HuH-7.5 (cell line): ENCODE data around the gene SGMS1.
"Not testable (repeated sequence)": the region's sequence is repeated elsewhere in the genome, so short reads cannot be mapped to it uniquely, and the experiment has no call there.

Experiments used
- DNase-seq: peaks from one replicate; pipeline ENCODE4 v3.0.0; 2011; ENCODE audit warnings: low spot score

SGMS1 gene

DNA sequence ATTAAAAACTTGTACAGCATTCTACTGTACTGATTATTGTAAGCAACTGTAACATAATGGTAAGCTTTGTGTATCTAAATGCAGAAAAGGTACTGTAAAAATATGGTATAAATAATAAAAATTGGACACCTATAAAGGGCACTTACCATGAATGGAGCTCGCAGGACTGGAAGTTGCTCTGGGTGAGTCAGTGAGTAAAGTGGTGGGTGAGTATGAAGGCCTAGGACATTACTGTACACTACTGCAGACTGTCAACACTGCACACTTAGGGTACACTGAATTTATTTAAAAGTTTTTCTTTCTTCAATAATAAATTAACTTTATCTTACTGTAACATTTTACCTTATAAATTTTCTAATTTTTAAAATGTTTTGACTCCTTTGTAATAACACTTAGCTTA lies 253.8 kb downstream of the SGMS1 start:
- no peak for DNase-seq

DNA sequence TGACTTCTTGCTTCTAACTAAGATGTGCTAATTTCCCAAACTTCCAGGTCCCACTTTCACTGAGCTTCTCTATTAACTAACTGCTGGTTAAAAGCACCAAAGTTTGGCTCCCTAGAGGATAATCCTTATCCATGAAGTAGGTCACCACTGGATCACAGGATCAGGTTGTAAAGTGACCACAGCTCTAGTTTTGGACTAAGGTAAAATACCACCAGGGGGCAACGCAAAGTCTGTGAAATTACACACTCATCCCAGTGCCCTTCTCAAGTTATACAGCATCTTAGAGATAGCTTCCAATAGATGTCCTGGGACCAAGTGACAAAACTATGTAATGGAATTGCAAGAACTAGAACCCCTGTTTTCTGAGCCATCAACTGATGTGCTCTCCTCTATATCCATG lies 256.0 kb downstream of the SGMS1 start:
- no peak for DNase-seq

DNA sequence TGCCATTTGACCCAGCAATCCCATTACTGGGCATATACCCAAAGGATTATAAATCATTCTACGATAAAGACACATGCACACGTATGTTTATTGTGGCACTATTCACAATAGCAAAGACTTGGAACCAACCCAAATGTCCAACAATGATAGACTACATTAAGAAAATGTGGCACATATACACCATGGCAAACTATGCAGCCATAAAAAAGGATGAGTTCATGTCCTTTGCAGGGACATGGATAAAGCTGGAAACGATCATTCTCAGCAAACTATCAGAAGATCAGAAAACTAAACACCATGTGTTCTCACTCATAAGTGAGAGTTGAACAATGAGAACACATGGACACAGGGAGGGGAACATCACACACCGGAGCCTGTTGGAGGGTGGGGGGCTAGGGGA lies 257.3 kb downstream of the SGMS1 start:
- DNase-seq = not testable (repeated sequence)

DNA sequence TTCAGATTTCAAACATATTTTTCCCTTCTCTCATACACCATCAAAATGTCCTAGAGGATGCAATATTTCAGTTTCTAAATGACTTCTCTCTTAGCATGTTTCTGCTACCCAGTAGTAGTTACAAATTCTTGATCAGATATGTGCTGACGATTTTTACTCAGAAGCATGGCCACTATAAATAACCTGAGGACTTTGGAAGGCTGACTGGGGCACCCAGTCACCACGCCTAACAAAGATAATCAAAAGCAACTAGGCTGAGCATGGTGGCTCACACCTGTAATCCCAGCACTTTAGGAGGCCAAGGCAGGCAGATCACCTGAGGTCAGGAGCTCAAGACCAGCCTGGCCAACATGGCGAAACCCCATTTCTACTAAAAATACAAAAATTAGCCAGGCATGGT lies 259.0 kb downstream of the SGMS1 start:
- DNase-seq = not testable (repeated sequence)

DNA sequence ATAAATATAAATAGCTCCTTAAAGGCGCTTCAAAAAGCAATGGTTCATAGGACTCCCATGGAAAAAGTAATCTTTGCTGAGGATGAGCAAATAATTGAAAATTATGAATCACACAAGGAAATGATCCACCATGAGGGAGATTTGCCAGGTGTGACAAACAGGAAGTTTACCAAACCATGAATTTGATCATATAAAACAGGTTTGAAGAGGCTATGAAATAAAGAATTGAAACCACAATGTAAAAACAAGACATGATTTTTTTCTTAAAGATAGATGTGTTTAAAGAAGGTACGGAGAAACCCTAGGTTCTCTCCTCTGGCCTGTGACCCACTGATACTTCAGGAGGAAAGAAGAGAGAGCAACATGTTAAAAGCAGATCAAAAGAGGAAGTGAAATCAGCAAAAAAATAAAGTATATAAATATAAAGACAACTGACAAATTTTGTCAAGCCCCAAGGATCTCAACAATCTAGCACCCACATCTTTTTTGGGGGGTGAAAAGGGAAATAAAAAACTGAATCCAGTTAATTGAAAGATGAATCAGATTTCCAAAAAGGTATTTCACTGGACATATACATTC lies 261.1 kb downstream of the SGMS1 start:
- DNase-seq = no peak

DNA sequence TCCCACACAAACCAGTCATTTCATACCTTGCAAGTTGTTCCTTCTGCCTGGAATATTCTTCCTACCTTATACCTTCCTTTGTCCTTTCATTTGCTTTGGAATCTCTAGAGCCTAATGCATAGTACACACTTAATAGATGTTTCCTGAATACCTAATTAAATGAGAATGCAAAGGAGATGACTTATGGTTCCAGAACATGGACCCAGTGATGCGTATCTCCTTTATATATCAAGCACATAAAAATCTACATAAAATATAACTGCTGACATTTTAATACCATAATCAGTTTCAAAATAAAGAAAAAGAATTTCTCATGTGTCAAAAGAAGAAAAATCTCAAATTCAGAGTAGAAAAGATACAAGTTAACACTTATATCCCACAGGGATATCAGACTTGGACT lies 261.8 kb downstream of the SGMS1 start:
- DNase-seq = no peak

DNA sequence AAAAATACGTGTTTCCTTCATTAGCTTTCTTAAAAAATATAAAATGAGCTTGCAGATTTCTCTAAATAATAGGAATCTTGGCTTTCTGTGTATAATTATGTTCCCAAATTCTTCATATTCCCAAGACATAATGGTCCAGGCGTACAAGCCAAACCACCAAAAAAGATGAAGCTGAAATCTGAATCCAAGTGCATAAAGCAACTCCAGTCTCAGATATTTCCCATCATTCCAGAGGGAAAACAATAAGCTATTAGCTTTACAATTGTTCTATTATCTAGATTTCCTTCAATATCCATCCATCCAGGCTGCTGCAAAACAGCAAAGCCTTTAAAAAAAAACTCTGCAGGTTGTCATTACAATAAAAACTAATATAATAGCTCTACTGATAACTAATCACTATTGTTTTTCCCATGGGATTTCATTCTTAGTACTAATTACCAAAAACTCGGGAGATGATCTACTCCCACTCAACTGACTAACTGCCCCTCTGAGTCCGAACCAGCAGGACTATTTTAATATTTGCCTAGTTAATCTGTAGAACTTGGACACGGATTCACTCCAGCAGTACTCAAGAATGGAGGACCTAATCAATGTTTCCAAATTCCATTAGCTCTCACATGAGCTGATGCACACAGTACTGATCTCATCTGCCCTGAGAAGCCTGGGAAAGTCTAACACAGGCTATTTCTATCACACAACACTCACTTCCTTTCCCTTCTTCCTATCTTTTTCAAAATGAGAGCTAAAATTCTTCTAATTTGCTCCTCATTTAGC lies 263.5 kb downstream of the SGMS1 start:
- DNase-seq = no peak

DNA sequence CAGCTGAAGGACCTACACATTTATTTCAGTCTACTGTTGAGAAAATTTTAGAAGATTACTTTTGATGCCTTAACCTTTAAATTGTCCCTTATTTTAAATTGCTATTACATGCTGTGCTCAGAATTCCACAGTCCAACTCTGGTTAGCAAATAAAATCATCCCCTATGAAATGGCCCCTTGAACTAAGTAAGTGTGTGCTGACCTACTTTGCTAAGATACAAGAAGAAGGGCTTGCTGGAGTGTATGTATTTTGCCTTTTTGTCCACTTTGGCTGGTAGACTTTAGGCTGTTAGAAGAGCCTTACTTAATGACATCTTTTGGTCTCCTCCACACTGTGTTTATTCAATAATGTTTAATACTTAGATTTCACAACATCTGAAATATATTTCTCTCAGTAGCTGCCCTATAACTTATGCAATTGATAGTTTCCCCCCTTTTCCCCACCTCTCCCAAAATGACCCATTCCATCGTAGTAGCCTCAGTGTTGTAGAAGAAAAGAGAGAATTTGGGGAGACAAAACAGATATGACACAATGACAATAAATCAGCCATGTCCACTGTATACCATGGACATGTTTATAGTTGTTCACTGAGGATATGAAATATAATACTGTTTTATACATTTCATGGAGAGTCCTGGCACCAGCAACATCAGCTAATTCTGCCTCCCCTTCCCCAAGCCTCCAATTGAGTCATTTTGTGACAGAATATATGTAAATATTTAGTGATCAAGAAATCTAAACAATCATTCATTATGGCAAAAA lies 264.6 kb downstream of the SGMS1 start:
- no peak for DNase-seq

DNA sequence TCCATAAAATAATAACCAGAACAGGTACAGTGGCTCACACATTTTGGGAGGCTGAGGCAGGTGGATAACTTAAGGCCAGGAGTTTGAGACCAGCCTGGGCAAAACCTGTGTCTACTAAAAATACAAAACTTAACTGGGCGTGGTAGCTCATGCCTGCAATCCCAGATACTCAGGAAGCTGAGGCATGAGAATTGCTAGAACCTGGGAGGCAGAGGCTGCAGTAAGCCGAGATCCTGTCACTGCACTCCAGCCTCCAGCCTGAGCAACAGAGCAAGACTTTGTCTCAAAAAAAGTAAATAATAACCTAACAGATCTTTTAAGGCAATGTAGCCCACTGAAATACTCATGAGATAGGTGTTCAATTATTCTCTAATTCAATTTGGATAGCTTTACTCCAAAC lies 265.3 kb downstream of the SGMS1 start:
- no peak for DNase-seq

DNA sequence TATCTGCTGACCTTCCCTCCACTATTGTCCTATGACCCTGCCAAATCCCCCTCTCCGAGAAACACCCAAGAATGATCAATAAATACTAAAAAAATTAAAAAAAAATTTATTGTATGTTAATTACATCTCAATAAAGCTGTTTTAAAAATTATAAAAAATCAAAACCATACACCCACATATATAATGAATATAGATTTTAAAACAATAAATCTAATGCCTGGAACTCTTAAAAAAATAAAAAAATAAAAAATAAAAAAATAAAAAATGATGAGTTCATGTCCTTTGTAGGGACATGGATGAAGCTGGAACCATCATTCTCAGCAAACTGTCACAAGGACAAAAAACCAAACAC lies 267.3 kb downstream of the SGMS1 start:
- DNase-seq = not testable (repeated sequence)

DNA sequence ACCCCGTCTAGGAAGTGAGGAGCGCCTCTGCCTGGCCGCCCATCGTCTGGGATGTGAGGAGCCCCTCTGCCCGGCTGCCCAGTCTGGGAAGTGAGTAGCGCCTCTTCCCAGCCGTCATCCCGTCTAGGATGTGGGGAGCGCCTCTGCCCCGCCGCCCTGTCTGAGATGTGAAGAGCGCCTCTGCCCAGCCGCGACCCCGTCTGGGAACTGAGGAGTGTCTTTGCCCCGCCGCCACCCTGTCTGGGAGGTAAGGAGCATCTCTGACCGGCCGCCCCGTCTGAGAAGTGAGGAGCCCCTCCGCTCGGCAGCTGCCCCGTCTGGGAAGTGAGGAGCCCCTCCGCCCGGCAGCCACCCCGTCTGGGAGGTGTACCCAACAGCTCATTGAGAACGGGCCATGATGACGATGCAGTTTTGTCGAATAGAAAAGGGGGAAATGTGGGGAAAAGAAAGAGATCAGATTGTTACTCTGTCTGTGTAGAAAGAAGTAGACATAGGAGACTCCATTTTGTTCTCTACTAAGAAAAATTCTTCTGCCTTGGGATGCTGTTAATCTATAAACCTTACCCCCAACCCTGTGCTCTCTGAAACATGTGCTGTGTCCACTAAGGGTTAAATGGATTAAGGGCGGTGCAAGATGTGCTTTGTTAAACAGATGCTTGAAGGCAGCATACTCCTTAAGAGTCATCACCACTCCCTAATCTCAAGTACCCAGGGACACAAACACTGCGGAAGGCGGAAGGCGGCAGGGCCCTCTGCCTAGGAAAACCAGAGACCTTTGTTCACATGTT lies 267.9 kb downstream of the SGMS1 start:
- not testable (repeated sequence) for DNase-seq

DNA sequence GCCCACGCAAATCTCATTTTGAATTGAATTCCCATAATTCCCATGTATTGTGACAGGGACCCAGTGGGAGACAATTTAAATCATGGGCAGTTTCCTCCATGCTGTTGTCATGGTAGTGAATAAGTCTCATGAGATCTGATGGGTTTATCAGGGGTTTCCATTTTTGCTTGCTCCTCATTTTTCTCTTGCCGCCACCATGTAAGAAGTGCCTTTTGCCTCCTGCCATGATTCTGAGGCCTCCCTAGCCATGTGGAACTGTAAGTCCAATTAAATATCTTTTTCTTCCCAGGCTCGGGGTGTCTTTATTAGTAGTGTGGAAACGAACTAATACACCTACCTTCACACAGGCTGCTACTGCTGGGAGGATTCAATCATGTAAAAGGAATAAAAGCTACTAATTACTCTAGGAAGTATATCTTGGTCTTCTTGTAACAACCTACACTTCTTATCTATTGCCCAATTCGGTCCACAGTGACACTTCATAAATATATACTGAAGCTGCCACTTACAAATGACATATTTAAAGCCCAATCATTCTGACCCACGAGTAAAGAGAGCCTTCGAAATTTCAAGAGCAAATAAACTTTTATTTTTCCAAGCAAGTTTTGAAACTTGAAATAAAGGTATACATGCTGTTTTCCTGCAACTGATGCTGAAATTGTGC lies 272.1 kb downstream of the SGMS1 start:
- no peak for DNase-seq

DNA sequence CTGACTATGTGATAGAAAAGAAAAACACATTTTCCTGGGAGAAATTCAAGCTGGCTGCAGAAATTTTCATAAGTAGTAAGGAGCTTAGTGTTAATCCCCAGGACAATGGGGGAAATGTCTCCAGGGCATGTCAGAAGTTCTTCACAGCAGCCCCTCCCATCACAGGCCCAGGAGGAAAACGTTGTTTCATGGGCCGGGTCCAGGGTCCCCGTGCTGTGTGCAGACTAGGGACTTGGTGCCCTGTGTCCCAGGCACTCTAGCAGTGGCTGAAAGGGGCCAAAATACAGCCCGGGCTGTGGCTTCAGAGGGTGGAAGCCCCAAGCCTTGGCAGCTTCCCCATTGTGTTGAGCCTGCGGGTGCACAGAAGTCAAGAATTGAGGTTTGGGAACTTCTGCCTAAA lies 273.4 kb downstream of the SGMS1 start:
- no peak for DNase-seq

DNA sequence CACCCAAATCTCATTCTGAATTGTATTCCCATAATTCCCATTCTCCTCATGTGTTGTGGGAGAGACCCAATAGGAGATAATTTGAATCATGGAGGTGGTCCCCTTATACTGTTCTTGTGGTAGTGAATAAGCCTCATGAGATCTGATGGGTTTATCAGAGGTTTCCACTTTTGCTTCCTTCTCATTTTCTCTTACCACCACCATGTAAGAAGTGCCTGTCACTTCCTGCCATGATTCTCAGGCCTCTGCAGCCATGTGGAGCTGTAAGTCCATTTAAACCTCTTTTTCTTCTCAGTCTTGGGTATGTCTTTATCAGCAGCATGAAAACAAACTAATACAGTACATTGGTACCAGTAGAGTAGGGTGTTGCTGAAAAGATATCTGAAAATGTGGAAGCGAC lies 274.2 kb downstream of the SGMS1 start:
- no peak for DNase-seq

DNA sequence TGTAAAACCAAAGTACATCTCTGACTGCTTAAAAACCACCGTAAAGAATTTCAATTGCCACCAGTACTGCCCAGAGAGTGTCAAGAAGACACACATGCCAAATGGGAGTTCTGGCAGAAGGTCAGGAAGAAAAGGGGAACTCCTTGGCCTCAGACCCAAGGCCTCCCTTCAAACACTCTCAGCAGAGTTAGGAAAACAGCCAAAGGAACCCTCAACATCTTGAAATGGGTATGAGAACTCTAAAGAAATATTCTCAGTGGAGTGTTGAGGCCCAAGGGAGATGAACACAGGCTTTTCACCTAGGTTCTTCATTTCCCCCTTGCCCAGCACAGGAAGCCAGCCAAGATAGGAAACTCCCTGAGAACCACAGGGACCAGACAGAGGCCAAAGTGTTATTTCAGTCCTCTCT lies 276.4 kb downstream of the SGMS1 start:
- DNase-seq = no peak

DNA sequence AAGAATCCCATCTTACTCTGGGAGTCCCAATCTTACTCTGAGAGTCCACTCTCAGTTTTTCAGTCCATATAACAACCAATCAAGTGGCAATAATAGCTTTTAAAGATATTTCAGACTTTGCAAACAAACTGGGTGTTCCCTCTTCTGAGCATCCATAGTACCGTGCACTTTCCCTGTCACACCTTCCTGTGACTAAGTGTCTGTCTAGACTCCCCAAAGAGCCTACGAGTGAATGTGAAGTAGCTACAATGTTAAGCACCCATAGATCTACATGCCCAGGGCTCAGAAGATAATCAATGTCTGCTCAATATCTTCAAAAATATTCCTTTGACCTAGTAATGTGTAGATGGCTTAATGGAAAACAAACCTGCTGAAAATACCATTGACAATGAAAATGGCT lies 276.8 kb downstream of the SGMS1 start:
- no peak for DNase-seq

DNA sequence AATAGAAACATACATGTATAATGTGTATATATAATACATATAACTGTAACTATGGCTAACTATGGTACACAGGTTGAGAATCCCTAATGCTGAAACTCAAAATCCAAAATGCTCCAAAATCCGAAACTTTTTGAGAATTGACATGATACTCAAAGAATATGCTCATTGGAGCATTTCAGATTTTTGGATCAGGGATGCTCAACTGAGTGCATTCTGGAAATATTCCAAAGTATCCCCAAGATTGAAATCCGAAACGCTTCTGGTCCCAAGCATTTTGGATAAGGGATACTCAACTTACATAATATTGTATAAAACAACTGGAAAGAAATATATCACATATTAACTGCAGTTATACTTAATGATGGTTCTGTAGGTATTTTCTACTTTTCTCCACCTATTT lies 278.2 kb downstream of the SGMS1 start:
- no peak for DNase-seq

DNA sequence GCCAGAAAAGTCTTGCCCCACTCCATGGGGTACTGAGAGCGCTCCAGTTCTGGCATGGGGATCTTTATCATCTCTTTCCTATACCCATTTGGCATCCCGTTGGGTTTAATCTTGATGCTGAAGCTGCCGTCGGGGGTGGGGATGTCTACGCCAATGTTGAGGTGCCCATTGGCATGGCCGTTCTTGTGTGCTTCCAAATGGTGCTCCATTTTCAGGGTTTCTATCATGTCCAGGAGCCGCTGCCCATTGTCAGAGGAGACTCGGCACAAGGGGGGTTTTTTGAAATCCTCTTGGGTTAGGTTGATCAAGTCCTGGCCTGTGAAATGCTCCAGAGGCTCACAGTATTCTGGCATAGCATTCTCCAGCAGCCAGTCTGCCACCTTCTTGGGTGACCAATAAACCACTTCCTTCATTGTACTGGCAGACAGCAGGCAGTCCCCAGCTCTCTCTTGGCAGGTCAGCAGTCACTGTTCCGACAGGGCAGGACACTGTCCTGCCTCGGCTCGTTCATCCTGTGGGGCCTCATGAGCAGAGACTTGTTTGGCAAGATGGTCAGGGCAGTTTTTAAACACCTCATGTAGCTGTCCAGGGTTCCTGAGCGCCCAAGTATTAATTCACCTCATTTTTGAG lies 279.9 kb downstream of the SGMS1 start:
- no peak for DNase-seq

DNA sequence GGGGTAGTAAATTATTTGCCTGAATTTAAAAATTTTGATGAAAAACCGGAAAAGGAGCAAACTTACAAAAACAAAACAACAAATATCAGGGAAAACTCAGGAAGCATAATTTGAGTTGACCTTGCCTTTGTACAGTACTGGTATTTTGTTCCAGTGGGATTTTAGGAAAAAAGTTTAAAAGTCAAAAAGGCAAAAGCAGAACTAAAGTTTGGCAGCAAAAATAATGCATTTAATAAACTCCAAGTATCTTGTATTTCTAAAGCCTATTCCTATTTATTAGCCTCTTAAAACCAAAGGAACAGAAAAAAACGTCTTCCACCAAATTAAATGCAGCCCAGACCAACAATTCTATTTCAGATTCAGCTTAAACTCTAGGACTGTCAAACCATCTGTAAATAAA lies 281.8 kb downstream of the SGMS1 start:
- DNase-seq = no peak

DNA sequence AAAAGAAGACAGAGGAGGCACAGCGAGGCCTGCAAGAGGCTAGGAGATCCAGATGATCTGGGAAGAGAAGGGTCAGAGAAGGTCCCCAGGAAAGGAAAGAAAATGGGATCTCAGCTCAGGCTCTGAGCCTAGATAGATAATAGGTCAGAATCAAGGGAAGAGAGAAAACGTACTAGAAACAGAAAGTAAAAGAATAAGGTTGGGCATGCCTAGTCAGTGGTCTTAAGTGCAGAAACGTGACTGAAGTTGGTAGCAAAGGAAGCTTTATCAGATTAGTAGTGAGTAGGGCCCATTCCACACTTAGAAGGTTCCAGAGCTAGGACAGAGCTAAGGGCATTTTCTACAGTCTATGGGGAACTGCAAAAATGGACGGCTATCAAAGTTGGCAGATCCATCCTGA lies 287.6 kb downstream of the SGMS1 start:
- no peak for DNase-seq

DNA sequence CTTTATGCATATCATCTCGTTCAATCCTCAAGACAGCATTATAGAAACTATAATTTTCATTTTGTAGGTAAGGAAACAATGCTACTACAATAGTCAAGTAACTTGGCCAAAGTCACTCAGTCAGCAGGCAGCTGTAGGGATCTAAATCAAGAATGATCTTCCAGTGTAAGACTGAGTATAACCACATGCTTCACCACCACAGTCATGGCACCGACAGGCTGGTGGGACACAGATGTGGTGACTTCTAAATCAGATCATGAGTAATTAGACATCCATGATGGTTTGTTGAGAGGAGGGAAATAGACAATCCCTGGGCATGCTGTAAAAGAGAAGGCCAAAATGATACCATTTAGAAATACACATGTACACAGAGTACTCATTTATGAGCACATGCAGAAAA lies 288.4 kb downstream of the SGMS1 start:
- DNase-seq = no peak

DNA sequence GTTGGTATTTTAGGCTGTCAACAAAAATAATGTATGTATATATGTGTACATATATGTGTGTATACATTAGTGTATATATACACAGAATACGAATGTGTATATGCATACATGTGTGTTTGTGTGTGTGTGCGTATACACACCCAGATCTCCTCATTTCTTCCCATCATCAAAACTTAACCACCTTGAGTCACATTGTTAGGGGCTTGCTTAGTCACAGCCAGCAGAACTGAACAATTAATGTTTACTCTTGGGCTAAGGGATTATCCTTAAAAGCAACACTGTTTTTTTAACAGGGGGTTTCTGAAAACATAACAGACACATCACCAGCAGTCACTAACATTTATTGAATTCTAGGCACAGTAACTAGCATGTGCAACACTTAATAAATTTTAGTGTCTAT lies 289.5 kb downstream of the SGMS1 start:
- no peak for DNase-seq
